NOMO-1 (cell line): ENCODE data around the gene MYEF2.

Experiments
- DNase-seq, 2 experiments: peaks; one replicate each; lab custom pipeline; 2025; ENCODE audit not compliant: unreplicated experiment in 2 of 2; lab: John Stamatoyannopoulos, UW

MYEF2 gene, protein sequence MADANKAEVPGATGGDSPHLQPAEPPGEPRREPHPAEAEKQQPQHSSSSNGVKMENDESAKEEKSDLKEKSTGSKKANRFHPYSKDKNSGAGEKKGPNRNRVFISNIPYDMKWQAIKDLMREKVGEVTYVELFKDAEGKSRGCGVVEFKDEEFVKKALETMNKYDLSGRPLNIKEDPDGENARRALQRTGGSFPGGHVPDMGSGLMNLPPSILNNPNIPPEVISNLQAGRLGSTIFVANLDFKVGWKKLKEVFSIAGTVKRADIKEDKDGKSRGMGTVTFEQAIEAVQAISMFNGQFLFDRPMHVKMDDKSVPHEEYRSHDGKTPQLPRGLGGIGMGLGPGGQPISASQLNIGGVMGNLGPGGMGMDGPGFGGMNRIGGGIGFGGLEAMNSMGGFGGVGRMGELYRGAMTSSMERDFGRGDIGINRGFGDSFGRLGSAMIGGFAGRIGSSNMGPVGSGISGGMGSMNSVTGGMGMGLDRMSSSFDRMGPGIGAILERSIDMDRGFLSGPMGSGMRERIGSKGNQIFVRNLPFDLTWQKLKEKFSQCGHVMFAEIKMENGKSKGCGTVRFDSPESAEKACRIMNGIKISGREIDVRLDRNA

DNA sequence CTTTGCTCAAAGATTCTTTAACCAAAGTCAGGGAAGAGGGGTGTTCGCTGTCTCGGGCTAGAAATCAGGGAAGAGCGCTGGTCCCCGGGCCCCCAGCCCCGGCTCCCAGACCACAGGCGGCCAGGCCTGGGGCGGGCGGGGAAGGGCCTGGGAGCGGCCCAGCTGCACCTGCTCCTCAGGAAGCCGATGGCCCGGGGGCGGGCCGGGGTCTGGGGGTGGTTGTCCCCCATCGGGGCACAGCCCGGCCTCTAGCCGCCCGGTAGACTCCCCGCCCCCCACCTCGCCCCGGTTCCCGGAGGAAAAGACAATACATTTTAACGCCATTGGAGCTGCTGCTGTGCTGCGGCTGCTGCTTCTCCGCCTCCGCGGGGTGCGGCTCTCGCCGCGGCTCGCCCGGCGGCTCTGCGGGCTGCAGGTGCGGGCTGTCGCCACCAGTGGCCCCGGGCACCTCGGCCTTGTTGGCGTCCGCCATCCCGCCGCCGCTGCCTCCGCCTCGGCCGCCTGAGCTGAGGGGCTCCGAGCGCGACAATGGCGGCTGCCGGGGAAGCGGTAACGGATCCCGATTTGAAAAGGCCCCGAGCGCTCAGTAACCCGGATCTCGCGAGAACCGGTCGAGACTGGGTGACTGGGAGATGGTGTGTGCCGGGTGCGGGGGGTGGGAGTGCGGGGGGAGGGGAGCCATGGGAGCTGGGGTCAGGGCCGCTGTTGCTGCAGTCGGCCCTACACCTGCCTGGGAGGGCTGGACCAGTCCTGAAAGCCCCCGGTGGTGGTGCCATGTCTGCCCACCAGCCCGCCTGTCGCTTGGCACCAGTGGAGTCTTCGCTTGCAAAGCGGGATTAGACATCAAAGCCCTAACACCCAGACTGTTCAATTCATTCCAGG is at the start of gene MYEF2:
Gene MYEF2 (minus strand): TSS at position 530 of the 882 bp plus-strand sequence. CDS start 58 bp downstream, at position 472.
- DNase-seq: no peak

DNA sequence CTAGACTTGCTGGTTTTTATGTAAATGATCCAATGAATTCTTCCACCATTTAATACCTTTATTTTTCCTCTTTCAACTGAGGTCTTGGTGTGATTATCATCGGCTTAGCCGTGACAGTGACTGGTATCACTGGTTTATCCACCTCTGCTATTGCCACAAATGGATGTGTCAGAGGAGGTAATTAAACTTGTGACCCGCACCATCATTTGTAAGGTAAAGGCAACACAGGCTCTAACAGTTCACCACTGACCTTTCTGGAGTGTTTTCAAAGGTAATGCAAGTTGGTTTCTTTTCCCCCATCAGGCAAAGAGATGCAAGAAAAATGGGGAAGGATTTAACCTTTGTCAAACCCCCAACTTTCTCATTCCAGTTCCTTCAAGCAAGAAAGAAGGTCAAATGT is 47.7 kb upstream of the MYEF2 start:
- DNase-seq: no peak

DNA sequence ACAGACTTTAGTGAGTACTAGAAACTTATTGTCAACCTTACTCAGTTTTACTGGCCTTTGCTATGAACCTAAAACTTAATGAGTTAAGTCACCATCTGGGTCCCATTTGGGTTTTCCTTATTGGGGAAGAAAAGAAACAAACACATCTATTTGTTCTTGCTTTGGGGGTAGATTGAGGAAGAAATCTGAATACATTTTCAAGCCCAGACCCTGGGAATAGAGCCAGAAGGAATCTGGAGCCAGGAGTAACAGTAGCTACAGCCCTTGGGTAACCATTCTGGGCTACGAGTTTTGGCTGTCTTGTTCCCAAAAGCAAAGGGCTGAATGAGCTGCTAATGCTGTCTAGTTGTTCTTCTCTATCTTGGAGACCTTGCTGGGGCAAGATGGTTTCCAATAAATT is 44.5 kb upstream of the MYEF2 start:
- DNase-seq: no peak

DNA sequence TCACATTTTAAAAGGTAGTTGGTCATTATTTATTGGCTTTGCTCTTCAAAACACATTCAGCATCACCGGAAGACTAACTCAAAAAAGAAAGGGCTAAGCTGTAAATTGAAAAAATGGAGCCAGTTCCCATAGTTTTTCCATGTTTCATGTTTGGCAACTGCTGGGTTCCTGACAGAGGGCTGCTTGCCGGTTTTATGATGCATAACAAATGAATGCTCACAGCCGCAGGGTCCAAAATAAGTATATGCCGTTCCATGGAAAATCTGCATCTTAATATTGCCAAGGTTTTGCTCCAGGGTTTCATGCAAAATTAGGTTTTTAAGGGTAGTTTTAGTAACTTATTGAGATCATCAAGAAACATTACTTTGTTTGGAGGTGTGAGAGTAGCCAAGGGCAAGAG is 43.8 kb upstream of the MYEF2 start:
- DNase-seq: no peak

DNA sequence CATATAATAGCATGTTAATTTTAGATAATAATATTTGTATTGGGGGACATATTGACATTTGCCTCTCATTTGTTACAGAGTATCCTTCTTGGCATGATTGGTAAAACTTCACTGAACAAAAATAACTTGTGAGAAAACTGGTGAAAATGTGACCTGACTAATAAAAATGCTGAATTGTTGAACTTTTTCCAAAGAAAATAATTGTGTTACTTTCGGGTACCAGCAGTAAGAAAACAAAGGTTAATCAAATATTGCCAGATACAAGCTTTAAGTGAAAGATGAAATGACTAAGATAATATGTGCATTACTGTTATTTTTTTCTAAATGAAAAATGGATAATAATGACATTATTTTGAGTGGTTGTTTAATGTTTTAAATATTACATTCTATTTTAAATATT is 43.2 kb upstream of the MYEF2 start:
- no peak for DNase-seq

DNA sequence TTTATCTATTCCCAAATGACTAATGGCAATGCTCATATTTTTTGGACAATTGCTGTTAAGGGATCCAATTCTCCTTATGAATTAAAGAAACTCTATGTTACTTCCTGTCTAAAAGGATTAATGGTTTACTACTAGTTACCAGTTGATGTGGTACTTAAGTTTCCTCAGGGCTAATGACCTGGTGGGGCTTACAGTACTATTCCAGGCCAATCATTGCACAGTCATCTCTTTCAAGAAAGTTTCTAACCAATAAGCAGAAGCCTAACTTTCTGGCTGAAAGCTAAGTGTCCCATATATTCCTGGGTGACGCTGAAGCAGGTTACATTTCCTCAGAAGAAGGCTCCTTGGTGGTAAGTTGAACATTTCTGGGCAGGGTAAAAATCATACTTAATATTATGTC is 27.9 kb upstream of the MYEF2 start, which contains the start of gene SLC12A1:
Gene SLC12A1 (plus strand): TSS at position 322 of the 400 bp plus-strand sequence. CDS start 1,418 bp downstream, outside the sequence.
- DNase-seq: no peak

DNA sequence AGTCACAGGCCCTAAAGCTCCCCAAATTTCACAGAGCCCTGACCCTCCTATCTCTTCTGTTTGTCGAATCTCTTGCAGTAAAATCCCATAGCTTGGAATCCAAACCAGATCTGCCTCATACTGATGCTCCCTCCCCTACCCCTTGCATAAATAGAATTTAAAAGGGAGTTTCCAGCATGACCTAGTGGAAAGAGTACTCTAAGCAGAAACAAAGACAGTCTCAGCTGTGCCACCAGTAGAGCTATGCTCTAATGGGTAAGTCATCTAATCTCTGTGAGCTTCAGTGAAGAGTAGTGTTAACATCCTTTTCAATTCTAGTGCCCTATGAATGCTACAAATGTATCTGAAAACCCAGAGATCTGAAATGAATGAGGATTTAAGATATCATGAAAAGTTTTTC is 24.0 kb upstream of the MYEF2 start:
- DNase-seq: no peak

DNA sequence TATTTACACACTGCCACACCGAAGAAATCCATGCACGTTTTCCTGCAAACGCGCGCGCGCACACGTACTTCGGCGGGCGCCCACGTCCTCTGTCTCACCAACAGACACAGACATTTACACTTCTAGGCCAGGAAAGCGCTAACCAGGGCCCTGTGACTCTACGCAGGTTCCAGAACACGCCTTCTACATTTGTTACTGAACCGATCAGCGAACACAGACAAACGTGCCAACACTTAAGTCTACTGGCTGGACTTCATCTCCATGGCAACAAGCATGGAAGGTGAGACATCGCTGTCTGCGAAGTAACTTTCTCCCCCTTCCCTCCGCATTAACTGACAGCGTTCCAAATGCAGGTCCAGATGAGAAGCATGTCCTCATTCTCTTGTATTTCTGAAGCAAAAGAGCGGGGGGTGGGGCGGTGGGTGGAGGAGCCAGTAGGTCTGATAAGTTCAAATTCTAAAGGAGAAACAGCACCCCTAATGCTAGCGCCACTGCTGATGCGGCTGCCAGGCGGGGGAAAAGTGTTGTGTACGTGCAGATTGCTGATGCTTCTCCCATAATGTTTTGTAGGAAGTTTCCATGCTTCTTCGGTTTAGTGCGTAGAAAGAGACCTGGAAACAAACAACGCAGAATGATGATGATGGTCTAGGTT is 13.6 kb upstream of the MYEF2 start, which contains the start of gene CTXN2:
Gene CTXN2 (plus strand): TSS at position 92 of the 652 bp plus-strand sequence. CDS start 9,636 bp downstream, outside the sequence.
- DNase-seq: no peak

DNA sequence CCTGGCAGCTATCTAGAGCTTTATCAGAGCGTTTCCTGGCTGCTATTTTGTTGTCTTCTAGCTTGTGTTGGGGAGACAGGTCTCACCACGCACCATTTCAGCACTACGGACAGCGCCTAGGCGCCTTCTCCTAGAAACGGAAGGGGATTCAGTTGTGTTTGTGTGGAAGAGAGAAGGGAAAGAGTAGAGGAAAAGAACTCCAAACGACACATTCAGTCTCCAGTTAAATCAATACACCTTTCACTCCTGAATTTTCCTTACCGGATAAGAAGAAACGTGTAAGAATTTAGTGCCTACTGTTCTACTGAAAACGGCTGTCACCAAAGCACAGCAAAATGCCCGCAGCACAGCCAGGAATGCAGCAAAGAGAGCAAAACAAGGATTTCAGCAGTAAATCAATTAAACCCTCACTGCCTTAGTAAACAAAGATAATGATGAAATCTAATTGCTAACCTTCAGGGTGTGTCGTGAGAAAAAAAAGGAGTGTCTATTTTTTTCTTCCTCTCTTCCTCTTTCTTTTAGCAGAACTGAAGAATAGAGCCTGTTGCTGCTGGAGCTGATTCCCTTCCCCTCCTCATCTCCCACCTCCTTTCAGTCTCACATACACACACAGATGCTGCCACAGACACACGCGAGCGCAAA is 13.0 kb upstream of the MYEF2 start:
- peak in 1 of 2 experiments; percentile 13 for DNase-seq

DNA sequence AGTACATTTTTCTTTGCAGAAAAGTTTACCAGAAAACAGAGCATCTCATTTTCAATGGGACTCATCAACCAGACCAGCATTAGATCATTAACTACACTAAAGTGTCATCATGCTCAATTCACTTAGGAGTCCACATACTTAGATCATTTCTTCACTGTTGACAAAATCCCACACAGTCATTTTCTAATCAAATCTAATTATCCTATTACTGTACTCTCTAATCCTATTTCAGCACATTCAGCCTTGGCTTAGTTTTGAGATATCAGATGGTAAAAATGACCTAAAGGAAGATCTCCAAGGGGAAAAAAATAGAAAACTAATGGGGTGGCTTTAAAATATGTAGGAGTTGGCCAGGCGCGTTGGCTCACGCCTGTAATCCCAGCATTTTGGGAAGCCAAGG is 8.2 kb upstream of the MYEF2 start:
- DNase-seq: no peak

DNA sequence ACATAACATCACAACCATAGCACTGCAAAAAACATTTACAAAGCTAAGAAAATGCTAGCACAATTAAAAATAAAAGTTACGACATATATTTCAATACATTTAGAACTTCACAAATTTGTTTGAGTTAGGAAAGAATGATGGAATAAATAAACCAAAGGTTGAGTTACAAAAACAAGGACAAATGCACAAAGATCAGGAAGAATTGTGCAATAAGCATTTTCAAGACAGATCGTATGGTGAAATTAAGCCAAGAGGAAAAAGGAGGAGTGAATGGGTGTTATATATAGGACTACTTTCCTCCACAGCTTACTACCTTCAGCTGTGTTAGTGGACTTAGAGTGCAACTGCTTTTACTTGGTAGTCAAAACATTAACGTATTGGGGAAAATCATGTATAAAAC is 7.4 kb upstream of the MYEF2 start:
- no peak for DNase-seq

DNA sequence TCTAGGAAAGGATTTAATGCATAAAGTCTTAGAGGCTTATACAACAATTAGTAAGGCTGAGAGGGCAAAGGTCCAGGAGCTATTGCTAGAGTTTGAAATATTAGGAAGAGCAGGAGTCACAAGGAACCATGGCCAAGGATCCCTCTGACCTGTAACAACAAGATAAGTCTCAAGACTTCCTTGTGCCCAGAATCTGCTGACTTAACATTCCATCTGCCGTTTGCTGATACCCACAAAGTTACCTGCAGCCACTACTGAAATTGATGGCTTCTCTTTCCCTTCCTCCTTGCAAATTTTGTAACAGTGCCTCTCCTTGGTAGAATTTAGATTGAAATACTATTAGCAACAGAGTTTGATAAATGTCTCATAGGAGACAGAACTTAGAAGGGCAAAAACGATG is 4.7 kb upstream of the MYEF2 start:
- no peak for DNase-seq

DNA sequence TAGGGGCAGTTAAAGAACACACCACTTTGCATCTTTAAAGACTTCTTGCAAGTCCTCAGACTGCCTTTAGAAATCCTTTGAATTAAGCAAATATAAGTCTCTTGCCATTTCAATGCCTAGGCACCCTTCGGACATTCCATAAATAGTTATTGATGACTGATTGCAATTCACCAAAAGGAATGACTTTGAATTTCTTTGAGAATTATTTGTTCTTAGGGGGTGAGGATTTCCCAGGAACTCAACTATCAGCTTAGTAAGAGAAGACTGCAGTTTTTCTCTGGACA is 495 bp upstream of the MYEF2 start:
- DNase-seq: no peak

DNA sequence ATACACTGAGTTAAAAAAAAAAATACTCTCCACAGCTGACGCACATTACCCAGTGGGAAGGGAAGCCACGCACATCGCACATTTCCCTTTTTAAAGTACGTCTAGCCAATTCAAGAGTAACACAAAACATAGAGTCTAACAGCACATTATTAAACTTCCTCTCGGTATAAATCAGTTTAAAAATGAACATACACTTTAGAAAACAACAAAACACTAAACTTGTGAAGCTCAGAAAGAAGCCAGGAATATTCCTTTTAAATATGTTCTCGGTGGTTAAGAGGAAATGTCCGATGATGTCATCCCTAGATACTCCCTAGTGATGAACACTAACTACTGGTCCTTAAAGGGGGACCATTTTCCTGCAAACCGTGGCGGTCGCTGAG is 721 bp downstream of the MYEF2 start:
- DNase-seq: no peak

DNA sequence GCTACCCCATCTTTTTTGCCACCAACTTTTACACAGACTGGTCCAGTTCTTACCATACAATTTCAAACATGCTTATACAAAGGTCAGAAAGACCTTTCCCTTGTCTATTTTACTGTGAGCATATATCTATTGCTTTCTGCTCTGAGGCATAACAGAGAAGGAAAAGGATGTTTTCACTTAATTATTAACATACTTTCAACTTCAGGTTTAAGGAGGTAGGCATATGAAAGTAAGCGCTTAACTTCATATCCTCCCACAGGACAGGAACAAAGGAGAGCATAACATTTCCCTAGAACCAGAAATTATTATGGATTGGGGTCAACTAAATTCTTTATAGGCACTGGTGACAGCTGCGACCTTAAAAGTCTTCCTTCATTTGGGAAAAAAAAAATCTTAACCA is 1.1 kb downstream of the MYEF2 start:
- no peak for DNase-seq

DNA sequence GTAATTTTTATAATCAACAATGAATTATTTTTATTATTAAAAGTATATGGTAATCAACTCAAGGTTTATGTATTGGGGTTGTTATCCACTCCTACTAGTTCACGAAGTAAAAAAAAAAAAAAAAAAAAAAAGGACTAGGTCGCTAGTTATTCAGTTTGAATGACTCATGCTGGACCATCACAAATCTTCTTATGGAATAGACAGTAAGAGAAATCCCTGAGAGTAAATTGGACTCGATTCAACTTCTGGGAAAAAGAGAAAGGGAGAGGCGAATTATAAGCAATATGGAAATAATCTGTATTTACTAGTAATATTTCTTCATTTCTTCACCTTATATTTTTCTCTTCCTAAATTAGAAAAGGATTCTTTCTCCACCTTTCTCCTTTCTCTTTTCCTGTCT is 2.0 kb downstream of the MYEF2 start:
- DNase-seq: no peak

DNA sequence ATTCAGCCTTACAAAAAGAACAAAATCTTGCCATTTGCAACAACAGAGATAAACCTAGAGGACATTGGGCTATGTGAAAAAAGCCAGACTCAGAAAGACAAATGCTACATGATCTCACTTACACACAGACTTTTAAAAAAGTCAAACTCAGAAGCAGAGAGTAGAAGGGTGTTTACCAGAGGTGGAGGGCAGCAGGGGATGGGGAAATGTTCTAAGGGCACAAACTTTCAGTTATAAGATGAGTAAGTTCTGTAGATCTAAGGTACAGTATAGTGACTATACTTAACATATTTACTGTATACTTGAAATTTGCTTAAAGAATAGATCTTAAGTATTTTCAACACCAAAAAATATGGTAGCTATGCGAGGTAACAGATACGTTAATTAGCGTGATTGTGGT is 3.0 kb downstream of the MYEF2 start:
- no peak for DNase-seq

DNA sequence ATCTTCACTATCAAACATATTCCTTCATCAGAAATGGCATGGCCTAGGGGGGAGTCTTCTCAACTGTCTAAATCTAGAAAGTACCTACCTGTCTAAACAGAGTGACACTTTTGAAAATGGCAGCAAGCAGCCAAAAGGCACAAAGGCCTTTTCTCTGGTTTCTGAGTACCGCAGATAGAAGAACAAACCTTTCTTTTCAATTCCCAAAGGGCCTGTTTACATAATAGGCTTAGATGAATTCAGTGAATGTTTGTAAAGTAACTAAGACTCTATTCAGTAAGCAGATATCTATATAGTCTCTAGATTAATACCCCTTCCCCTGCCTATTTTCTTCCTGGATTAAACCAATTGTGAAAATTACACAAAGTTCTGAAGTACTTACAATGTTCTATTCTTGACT is 7.1 kb downstream of the MYEF2 start:
- no peak for DNase-seq

DNA sequence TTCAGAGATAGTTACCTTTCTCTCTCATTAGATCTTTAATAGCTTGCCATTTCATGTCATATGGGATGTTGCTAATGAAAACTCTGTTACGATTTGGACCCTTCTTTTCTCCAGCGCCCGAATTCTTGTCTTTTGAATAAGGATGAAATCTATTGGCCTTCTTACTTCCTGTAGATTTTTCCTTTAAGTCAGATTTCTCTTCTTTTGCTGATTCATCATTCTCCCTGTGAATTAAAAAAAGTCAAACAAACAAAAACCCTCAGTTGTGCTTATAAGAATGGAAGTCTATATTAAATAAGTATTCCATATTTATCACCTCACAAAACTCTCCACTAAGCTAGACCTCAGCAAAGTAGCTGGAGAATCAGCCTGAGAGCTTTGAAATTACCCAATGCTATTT is 9.5 kb downstream of the MYEF2 start:
- DNase-seq: no peak

DNA sequence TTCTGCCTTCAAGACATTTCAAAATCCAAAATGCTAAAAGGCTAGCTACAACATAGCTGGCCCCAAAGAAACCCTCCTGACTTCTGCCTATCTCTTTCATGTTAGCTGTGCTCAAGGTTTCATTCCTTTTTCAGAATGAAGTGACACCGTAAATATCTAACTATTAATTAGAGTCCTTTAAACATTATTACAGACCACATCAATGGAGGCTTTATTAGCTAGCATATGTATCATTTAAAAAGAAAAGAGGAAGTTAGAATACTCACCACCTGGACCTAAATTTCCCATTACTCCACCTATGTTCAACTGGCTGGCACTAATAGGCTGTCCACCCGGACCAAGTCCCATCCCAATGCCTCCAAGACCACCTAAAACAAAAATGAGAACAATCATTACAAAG is 24.6 kb downstream of the MYEF2 start:
- DNase-seq: no peak

DNA sequence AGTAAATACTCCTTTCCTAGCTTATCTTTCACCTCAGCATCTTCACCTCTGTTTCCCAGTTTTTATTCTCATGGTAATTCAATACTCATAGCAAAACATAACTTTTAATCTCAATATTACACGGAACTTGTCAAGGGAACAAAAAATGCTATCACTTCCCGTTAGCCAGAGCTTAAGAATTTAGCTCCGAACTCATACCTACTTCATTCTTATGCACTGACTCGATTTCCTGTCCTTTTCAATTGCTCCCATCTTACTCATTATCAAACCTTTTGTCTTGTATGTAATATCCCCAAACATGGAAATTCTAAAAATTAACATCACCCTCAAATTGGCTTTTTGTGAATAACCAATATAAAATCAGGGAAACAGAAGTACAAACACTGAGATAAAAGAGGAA is 28.2 kb downstream of the MYEF2 start:
- DNase-seq: no peak
